Erythroblast (primary cell): Measurements from ENCODE around the gene SRM.

ENCODE experiments used
- GATA1 ChIP-seq: IDR thresholded peaks from 2 replicates; pipeline ENCODE4 v1.6.1; 2011; ENCODE audit warnings: low read depth, mild to moderate bottlenecking, control low read depth, low read length, moderate library complexity
- POLR2A ChIP-seq: IDR thresholded peaks from 2 replicates; pipeline ENCODE4 v1.6.1; 2011; ENCODE audit warnings: mild to moderate bottlenecking, low read length

GRCh38 chr1:11054181-11054580 is 5.6 kb downstream of the SRM start:
- no peak for TF ChIP-seq POLR2A
- TF ChIP-seq GATA1 = no peak
